Fibroblast of the aortic adventitia (primary cell): Measurements from ENCODE around the gene ANAPC10. TPM values are rescaled to one million over a fixed set of nuclear protein-coding genes. Genes with fewer than 3 reads are reported as not detected.

Experiments
- DNase-seq: peaks from one replicate; pipeline ENCODE4 v3.0.0-alpha.2; 2010; ENCODE audit warnings: low read depth
- H3K4me3 ChIP-seq: 2 replicates; pipeline ENCODE4 v1.5.1; 2011; ENCODE audit warnings: low read depth, mild to moderate bottlenecking, control low read depth, low read length, moderate library complexity
- CTCF ChIP-seq: IDR thresholded peaks from 2 replicates; pipeline ENCODE4 v1.5.1; 2011; ENCODE audit warnings: mild to moderate bottlenecking, low read length, control low read depth, inconsistent platforms; ENCODE audit not compliant: insufficient read depth
- total RNA-seq: library from RNA; depleted of rRNA; stranded (reverse); fragments of >200 nt; gene quantifications from 2 replicates; pipeline ENCODE4 v1.2.3, GENCODE V29; 2012; ENCODE audit warnings: low replicate concordance

Gene ANAPC10
- total RNA-seq, 1 donor = 33.0 TPM

- no peak overlapping the region for H3K4me3 ChIP-seq
- DNase-seq = no peak
- no peak for TF ChIP-seq CTCF
These were observed 129.4 kb downstream of the ANAPC10 start for GRCh38 chr4:144968606-144969005.

GRCh38 chr4:144967161-144967560, 130.8 kb downstream of the ANAPC10 start:
- no peak for TF ChIP-seq CTCF
- no peak overlapping the region for H3K4me3 ChIP-seq
- DNase-seq = no peak

- no peak for TF ChIP-seq CTCF
- H3K4me3 ChIP-seq = no peak overlapping the region
- DNase-seq = no peak
These were observed 135.7 kb downstream of the ANAPC10 start for GRCh38 chr4:144962300-144962699.

- DNase-seq = no peak
- no peak overlapping the region for H3K4me3 ChIP-seq
- TF ChIP-seq CTCF = no peak
These were observed 142.9 kb downstream of the ANAPC10 start for GRCh38 chr4:144955104-144955503.

- no peak overlapping the region for H3K4me3 ChIP-seq
- TF ChIP-seq CTCF = no peak
- DNase-seq = no peak
These were observed 143.8 kb downstream of the ANAPC10 start for GRCh38 chr4:144954230-144954629.

GRCh38 chr4:144948421-144948820, 149.6 kb downstream of the ANAPC10 start:
- TF ChIP-seq CTCF = no peak
- no peak for DNase-seq
- no peak overlapping the region for H3K4me3 ChIP-seq

GRCh38 chr4:144948009-144948408, 150.0 kb downstream of the ANAPC10 start:
- no peak for TF ChIP-seq CTCF
- no peak for DNase-seq
- no peak overlapping the region for H3K4me3 ChIP-seq
